ENCODE data around the gene BCAP31.
A peak's percentile ranks its signal among the peaks of the same experiment; 100 is the strongest.

Gene BCAP31

DNA sequence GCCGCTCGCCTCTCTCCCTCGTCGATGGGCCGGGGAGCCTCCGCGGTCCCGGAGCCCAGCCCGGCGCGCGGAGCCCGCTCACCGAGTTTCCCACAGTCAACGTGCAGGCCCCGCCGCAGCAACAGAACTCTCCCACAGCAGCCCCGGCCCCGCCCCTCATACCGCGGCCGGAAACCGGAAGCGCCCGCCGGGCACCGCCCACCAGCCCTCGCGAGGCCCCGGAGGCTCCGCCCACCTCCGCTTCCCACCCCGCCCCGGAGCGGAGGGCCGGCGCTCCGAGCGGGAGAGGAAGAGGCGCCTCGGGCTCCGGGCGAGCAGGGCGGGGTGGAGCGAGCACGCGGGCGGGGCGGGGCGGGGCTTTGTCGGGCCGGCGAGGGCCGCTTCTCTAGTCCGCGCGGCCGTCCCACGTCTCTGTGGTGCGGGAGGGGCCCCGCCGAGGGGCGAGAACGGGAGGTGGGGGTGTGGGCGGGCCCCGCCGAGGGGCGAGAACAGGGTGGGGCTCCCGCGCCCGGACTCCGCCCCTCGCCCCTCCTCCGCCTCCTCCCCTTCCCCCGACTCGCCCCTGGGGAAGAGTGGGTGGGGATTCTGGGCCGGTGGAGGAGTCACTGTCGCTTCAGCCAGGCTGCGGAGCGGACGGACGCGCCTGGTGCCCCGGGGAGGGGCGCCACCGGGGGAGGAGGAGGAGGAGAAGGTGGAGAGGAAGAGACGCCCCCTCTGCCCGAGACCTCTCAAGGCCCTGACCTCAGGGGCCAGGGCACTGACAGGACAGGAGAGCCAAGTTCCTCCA lies at the start of gene BCAP31, which contains the start of gene ABCD1:
Gene BCAP31, minus strand, starts transcription at position 136 of the 787 bp plus-strand sequence. CDS start 1,143 bp downstream, outside the sequence.
Gene ABCD1, plus strand, starts transcription at position 605 of the 787 bp plus-strand sequence. CDS start 411 bp downstream, outside the sequence.
- peak; percentile 87 for DNase-seq (ENCODE audit: low spot score)

DNA sequence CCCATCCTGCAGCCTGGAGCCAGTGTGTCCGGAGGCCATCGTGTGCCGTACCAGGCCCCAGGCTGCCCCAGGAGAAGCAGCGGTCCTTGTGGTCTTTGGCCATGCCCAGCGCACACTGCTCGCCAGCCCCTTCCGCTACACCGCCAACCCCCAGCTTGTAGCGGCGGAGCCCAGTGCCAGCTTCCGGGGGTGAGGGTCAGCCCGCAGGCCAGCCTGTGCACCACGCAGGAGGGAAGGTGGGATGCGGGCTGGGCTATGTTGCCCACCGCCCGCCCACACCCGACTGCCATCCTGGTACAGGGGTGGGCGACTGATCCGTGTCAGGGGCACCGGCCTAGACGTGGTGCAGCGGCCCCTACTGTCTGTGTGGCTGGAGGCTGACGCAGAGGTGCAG lies 49.0 kb upstream of the BCAP31 start:
- DNase-seq (ENCODE audit: low spot score), result no peak

GRCh38 chrX:153772316-153773217 lies 48.4 kb upstream of the BCAP31 start:
- no peak for DNase-seq (ENCODE audit: low spot score)

DNA sequence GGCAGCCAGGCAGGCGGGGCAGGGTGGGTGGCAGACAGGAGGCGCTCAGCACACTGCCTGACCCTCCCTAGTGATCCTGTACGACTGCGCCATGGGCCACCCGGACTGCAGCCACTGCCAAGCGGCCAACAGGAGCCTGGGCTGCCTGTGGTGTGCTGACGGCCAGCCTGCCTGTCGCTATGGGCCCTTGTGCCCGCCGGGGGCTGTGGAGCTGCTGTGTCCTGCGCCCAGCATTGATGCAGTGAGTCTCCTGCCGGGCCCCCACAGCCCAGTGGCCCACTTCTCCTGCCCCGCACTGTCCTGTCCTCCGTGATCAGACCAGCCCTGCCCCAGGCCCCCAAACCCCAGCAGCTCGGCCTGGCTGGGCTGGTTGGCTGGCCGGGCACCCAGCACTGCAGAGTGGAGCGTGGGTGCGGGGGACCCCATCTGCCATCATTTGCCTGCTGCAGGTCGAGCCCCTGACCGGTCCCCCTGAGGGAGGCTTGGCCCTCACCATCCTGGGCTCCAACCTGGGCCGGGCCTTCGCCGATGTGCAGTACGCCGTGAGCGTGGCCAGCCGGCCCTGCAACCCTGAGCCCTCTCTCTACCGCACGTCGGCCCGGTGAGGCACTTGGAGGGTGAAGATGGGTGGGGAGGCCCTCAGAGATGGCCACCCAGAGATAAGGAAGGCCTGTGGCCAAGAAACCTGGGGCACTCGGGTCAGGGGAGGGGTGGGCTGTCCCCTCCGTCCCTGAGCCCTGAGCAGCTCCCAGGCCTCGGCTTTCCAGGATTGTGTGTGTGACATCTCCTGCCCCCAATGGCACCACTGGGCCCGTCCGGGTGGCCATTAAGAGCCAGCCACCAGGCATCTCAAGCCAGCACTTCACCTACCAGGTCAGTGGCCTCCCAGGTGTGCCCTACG lies 47.5 kb upstream of the BCAP31 start:
- no peak for DNase-seq (ENCODE audit: low spot score)

- DNase-seq (ENCODE audit: low spot score), result no peak
These were observed 46.6 kb upstream of the BCAP31 start for GRCh38 chrX:153770601-153771414.

GRCh38 chrX:153769865-153770600 lies 45.8 kb upstream of the BCAP31 start:
- DNase-seq (ENCODE audit: low spot score), result no peak

DNA sequence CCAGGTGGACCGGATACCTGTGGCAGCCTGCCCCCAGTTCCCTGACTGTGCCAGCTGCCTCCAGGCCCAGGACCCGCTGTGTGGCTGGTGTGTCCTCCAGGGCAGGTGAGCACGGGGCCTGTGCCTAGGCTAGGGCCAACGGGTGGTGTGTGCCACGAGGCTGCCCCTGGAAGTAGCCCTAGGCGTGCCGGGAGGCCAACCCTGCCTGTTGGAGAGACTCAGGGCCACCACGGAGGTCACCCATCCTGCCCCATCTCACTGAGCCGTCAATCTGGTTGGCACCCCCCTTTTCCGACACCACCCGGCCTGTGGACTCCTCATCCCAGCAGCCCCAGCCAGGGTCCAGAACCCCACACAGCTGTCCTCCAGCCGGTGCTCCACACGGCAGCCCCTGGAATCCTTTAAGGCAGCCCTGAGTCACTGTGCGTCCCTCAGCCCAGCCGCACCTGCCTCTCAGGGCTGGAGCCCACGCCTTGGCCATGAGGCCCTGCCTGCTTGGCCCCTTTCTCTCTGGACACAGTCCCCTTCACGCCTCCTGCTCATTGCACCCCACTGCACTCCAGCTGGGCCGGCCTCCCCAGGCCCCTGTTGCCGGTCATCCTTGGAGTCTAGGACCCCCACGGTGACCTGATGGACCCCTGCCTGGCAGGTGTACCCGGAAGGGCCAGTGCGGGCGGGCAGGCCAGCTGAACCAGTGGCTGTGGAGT lies 45.1 kb upstream of the BCAP31 start:
- DNase-seq (ENCODE audit: low spot score), result no peak

DNA sequence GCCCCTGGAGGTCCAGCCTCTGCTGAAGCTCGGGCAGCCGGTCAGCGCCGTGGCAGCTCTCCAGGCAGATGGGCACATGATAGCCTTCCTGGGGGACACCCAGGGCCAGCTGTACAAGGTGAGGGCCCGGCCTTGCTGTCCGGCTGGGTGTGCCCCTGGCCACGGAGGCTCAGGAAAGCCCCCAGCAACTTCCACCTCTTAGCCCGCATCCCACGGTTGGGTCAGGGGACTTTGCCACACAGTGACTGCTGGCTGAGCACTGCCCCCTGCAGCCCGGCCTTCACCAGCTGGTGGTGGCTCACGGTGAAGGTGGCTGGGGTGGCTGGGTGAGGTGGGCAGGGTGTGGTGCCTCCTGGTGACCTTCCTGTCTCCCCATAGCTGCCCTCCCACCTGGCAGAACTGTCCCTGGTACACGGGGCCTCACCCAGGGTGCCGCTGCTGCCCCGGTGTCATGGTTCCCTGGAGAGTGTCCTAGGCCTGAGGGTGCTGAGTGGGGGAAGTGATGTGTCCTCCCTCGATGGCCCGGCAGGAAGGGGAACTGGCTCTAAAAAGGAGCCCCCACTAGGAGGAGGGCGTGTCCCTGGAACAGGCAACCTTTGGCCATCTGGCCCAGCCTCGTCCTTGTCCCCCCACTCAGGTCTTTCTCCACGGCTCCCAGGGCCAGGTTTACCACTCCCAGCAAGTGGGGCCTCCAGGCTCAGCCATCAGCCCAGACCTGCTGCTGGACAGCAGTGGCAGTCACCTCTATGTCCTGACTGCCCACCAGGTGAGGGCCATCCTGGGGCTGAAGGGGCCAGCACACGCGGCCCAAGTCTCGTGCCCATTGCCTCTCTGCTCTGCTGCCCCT lies 44.3 kb upstream of the BCAP31 start:
- DNase-seq (ENCODE audit: low spot score), result no peak

DNA sequence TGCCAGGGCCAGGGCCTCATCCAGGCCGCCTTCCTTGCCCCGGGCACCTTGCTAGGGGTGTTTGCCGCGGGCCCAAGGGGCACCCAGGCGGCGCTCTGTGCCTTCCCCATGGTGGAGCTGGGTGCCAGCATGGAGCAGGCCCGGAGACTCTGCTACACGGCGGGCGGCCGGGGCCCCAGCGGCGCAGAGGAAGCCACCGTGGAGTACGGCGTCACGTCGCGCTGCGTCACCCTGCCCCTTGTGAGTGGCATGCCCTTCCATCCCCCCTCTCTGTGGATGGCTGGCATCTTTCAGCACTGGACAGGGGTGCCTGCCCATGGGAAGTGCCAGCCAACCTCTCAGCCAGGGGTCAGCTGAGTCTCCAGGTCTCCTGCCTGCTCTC lies 43.5 kb upstream of the BCAP31 start:
- no peak for DNase-seq (ENCODE audit: low spot score)

DNA sequence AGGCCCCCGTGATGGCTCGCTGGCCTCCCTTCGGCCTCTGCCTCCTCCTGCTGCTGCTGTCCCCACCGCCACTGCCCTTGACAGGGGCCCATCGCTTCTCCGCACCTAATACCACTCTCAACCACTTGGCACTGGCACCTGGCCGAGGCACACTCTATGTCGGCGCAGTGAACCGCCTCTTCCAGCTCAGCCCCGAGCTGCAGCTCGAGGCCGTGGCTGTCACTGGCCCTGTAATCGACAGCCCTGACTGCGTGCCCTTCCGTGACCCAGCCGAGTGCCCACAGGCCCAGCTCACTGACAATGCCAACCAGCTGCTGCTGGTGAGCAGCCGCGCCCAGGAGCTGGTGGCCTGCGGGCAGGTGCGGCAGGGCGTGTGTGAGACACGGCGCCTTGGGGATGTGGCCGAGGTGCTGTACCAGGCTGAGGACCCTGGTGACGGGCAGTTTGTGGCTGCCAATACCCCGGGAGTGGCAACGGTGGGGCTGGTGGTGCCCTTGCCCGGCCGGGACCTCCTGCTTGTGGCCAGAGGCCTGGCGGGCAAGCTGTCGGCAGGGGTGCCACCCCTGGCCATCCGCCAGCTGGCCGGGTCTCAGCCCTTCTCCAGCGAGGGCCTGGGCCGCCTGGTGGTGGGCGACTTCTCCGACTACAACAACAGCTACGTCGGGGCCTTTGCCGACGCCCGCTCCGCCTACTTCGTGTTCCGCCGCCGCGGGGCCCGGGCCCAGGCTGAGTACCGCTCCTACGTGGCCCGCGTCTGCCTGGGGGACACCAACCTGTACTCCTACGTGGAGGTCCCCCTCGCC lies 42.9 kb upstream of the BCAP31 start:
- DNase-seq (ENCODE audit: low spot score), result no peak

- DNase-seq (ENCODE audit: low spot score), result no peak
These were observed 42.1 kb upstream of the BCAP31 start for GRCh38 chrX:153766098-153766817.

GRCh38 chrX:153765138-153766079 lies 41.2 kb upstream of the BCAP31 start:
- no peak for DNase-seq (ENCODE audit: low spot score)

DNA sequence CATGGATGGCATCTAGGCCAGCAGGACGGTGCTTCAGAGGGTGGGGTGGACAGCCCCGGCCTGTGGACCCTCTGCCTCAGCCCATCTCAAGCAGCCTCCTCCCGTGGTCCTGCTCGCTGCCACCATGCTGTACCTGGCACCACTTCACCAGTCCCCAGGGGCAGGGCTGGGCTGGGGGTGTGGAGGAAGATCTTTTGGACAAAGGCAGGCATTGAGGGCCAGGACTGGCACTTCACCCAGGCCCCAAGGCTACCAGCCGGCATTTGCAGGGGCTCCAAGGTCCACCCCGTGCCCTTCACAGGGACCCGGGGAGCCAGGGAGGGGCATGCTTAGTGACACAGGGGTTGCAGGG lies 40.6 kb upstream of the BCAP31 start:
- DNase-seq (ENCODE audit: low spot score), result no peak

DNA sequence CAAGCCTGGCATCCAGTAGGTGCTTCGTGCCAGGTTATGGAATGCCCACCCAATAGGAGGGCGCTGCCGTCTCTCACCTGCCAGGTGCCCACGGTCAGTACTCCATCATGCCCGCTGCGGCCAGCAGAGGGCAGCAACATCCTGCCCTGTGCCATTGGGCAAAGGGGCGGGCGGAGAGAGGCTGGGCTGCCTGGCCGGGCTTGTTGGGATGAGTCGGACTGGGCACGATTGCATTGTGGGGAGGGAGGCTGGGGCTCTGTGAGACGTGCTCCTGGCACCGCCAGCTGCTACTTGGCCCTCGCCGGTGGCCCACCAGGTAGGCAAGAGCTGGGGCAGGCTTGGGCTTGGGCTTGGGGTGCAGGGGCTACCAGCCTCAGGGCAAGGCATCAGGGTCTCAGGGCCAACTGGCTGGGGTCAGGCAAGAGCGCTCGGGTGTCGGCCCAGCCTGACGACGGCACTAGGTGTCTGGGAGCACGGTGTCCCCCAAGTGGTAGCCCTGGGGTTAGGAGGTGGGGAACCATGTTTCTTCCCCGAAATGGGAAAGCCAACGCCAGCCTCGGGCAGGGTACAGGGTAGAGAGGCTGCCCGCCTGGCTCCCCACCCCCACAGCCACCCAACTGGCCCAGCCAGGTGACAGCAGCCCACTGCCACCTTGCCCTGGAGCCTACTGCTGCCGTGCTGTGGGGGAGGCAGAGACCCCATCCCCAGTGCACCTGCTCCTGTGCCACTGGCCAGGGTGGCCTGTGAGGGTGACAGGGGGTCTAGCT lies 40.0 kb upstream of the BCAP31 start, which contains the start of gene PLXNB3:
Gene PLXNB3, plus strand, starts transcription at position 261 of the 767 bp plus-strand sequence. CDS start 1,287 bp downstream, outside the sequence.
- peak; percentile 78 for DNase-seq (ENCODE audit: low spot score)

- DNase-seq (ENCODE audit: low spot score), result no peak
These were observed 39.2 kb upstream of the BCAP31 start for GRCh38 chrX:153763298-153763932.
